GM12891 (cell line): ENCODE results near the gene TSHZ2.
"Not testable (repeated sequence)": the region's sequence is repeated elsewhere in the genome, so short reads cannot be mapped to it uniquely, and the experiment has no call there.

Source experiments
- PAX5 ChIP-seq: IDR thresholded peaks from 2 replicates; pipeline ENCODE4 v1.6.1; 2011; ENCODE audit warnings: low read length, moderate library complexity, mild to moderate bottlenecking; ENCODE audit not compliant: insufficient read depth, severe bottlenecking
- POLR2A ChIP-seq: IDR thresholded peaks from 2 replicates; pipeline ENCODE4 v1.6.1; 2011; ENCODE audit warnings: low read depth, low read length, control low read depth
- POLR2AphosphoS5 ChIP-seq: IDR thresholded peaks from 2 replicates; pipeline ENCODE4 v1.6.1; 2011; ENCODE audit warnings: low read depth, low read length, control low read depth
- TAF1 ChIP-seq: IDR thresholded peaks from 2 replicates; pipeline ENCODE4 v1.6.1; 2011; ENCODE audit warnings: low read depth, low read length, control low read depth

DNA sequence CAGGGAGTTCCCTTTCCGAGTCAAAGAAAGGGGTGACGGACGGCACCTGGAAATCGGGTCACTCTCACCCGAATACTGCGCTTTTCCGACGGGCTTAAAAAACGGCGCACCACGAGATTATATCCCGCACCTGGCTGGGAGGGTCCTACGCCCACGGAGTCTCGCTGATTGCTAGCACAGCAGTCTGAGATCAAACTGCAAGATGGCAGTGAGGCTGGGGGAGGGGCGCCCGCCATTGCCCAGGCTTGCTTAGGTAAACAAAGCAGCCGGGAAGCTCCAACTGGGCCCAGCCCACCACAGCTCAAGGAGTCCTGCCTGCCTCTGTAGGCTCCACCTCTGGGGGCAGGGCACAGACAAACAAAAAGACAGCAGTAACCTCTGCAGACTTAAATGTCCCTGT, 500.7 kb downstream of the TSHZ2 start:
- not testable (repeated sequence) for TF ChIP-seq POLR2A, POLR2AphosphoS5, TAF1, PAX5
